Neural cell (in vitro differentiated cells): ENCODE data around the gene FGF14. TPM values are rescaled to one million over a fixed set of nuclear protein-coding genes. Genes with fewer than 3 reads are reported as not detected.

Source experiments
- H2AFZ ChIP-seq: fragments of 200-600, 300-800 bp; sonication (generic), shearing (Covaris generic); 2 replicates; pipeline ENCODE4 v1.6.0; 2014; ENCODE audit warnings: low read depth, mild to moderate bottlenecking, antibody characterized with exemption, low read length, moderate library complexity
- H3F3A ChIP-seq: fragments of 200-600 bp; shearing (Covaris generic); 2 replicates; pipeline ENCODE4 v1.6.1; 2016; ENCODE audit warnings: mild to moderate bottlenecking, moderate library complexity, mixed read lengths, antibody characterized with exemption, low read length; ENCODE audit not compliant: insufficient read depth, poor library complexity, severe bottlenecking
- H3K27ac ChIP-seq: fragments of 200-600, 300-800 bp; sonication (generic), shearing (Covaris generic); 2 replicates; pipeline ENCODE4 v1.5.1; 2014; ENCODE audit warnings: mild to moderate bottlenecking, low read length, moderate library complexity
- H3K27me3 ChIP-seq: fragments of 300-800, 200-600 bp; sonication (generic), shearing (Covaris generic); 2 replicates; pipeline ENCODE4 v1.6.0; 2014; ENCODE audit warnings: mild to moderate bottlenecking, low read depth, low read length, moderate library complexity; ENCODE audit not compliant: insufficient read depth
- H3K36me3 ChIP-seq: fragments of 300-800, 200-600 bp; sonication (generic), shearing (Covaris generic); 2 replicates; pipeline ENCODE4 v1.5.1; 2014; ENCODE audit warnings: mild to moderate bottlenecking, antibody characterized with exemption, low read length, moderate library complexity; ENCODE audit not compliant: insufficient read depth
- H3K4me2 ChIP-seq: fragments of 300-800, 200-600 bp; sonication (generic), shearing (Covaris generic); 2 replicates; pipeline ENCODE4 v1.6.0; 2014; ENCODE audit warnings: mild to moderate bottlenecking, low read length
- H3K4me3 ChIP-seq: fragments of 300-800, 200-600 bp; sonication (generic), shearing (Covaris generic); 2 replicates; pipeline ENCODE4 v1.5.1; 2014; ENCODE audit warnings: mild to moderate bottlenecking, low read length, moderate library complexity
- H3K79me2 ChIP-seq: fragments of 200-600 bp; shearing (Covaris generic); replicated peaks from 2 replicates; pipeline ENCODE4 v1.6.0; 2014; ENCODE audit warnings: mild to moderate bottlenecking, low read length, moderate library complexity; ENCODE audit not compliant: insufficient read depth
- H3K9ac ChIP-seq: fragments of 300-800, 200-600 bp; sonication (generic), shearing (Covaris generic); 2 replicates; pipeline ENCODE4 v1.6.1; 2016; ENCODE audit warnings: mild to moderate bottlenecking, low read length, mixed read lengths
- H3K9me2 ChIP-seq: fragments of 200-600 bp; shearing (Covaris generic); 2 replicates; pipeline ENCODE4 v1.6.1; 2016; ENCODE audit warnings: mild to moderate bottlenecking, low read length, mixed read lengths; ENCODE audit not compliant: insufficient read depth
- H3K9me3 ChIP-seq: fragments of 200-600, 300-800 bp; sonication (generic), shearing (Covaris generic); 2 replicates; pipeline ENCODE4 v1.6.1; 2016; ENCODE audit warnings: mild to moderate bottlenecking, mixed run types, low read length, moderate library complexity, mixed read lengths
- H4K20me1 ChIP-seq: fragments of 200-600 bp; shearing (Covaris generic); 2 replicates; pipeline ENCODE4 v1.6.1; 2016; ENCODE audit warnings: mild to moderate bottlenecking, mixed run types; ENCODE audit not compliant: insufficient read depth
- EP300 ChIP-seq: fragments of 450-650 bp; conservative IDR thresholded peaks from 2 replicates; pipeline ENCODE4 v1.6.1; 2014; ENCODE audit warnings: antibody characterized with exemption, mild to moderate bottlenecking, moderate library complexity; ENCODE audit not compliant: poor library complexity, severe bottlenecking
- EZH2 ChIP-seq: fragments of 200-600, 300-800 bp; shearing (Covaris generic), sonication (generic); IDR thresholded peaks from 2 replicates; pipeline ENCODE4 v1.6.1; 2014; ENCODE audit warnings: antibody characterized with exemption, low read length, borderline replicate concordance, mild to moderate bottlenecking; ENCODE audit not compliant: insufficient read depth, poor library complexity, severe bottlenecking
- MXI1 ChIP-seq: fragments of 450-650 bp; conservative IDR thresholded peaks from 2 replicates; pipeline ENCODE4 v1.6.1; 2014; ENCODE audit warnings: antibody characterized with exemption, mild to moderate bottlenecking; ENCODE audit not compliant: poor library complexity, severe bottlenecking
- POLR2AphosphoS5 ChIP-seq: IDR thresholded peaks from 2 replicates; pipeline ENCODE4 v1.6.1; 2012
- RAD21 ChIP-seq: fragments of 450-650 bp; conservative IDR thresholded peaks from 2 replicates; pipeline ENCODE4 v1.6.1; 2014; ENCODE audit warnings: antibody characterized with exemption, mild to moderate bottlenecking, moderate library complexity
- SMC3 ChIP-seq: fragments of 450-650 bp; conservative IDR thresholded peaks from 2 replicates; pipeline ENCODE4 v1.6.1; 2014; ENCODE audit warnings: antibody characterized with exemption, mild to moderate bottlenecking, moderate library complexity; ENCODE audit not compliant: poor library complexity
- TAF1 ChIP-seq: IDR thresholded peaks from 2 replicates; pipeline ENCODE4 v1.6.1; 2012; ENCODE audit warnings: low read depth
- polyA plus RNA-seq: library from polyadenylated mRNA; depleted of rRNA; stranded (reverse); fragments of >200 nt; gene quantifications from 2 replicates; pipeline ENCODE4 v1.2.3, GENCODE V29; 2014
- TF ChIP-seq, protein P1 (sequence below): IDR thresholded peaks from 2 replicates; pipeline ENCODE4 v1.6.1; 2012; ENCODE audit warnings: borderline replicate concordance
- TF ChIP-seq, protein P2 (sequence below): fragments of 450-650 bp; IDR thresholded peaks from 2 replicates; pipeline ENCODE4 v1.5.1; 2014; ENCODE audit warnings: antibody characterized with exemption, mild to moderate bottlenecking, moderate library complexity; ENCODE audit not compliant: poor library complexity, severe bottlenecking

FGF14 gene
- polyA plus RNA-seq, 1 donor from 2014 or later = 36.4 TPM

DNA sequence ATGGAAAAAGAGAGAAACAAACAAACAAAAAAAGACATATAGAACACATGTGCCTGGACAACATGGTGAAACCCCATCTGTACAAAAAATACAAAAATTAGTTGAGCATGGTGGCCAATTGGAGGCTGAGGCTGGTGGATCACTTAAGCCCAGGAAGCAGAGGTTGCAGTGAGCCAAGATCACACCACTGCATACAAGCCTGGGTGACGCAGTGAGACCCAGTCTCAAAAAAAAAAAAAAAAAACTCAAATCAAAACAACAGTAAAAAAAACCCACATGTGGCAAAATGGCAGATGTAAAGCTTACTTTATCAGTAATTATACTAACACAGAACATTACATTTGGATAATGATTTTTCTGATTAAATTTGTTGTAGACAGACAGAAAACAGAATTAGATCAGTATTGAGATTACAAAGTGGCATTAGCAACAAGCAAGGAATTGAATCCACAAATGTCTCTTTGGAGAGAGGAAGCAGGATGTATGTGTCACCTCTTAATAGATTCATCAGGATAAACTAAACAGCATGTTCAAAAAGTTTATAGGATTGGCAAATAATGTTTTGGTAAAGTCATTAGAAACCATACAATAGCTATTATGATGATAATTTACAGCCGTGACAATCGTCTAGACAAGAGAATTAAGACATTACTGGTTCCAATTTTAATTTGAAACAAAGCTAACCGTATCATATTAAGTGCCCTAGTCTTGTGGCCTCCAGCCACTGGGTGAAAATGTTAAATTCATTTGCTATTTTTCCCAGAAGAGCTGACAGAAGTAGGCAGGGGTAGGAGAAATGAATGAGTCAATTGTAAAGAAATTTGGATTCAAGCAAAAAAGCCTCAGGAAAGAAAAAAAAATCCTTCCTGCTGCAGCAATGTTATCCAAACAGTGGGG is 206.0 kb downstream of the FGF14 start:
- H4K20me1 ChIP-seq = no peaks in the 10 kb centered on the region
- TF ChIP-seq, protein P1, sequence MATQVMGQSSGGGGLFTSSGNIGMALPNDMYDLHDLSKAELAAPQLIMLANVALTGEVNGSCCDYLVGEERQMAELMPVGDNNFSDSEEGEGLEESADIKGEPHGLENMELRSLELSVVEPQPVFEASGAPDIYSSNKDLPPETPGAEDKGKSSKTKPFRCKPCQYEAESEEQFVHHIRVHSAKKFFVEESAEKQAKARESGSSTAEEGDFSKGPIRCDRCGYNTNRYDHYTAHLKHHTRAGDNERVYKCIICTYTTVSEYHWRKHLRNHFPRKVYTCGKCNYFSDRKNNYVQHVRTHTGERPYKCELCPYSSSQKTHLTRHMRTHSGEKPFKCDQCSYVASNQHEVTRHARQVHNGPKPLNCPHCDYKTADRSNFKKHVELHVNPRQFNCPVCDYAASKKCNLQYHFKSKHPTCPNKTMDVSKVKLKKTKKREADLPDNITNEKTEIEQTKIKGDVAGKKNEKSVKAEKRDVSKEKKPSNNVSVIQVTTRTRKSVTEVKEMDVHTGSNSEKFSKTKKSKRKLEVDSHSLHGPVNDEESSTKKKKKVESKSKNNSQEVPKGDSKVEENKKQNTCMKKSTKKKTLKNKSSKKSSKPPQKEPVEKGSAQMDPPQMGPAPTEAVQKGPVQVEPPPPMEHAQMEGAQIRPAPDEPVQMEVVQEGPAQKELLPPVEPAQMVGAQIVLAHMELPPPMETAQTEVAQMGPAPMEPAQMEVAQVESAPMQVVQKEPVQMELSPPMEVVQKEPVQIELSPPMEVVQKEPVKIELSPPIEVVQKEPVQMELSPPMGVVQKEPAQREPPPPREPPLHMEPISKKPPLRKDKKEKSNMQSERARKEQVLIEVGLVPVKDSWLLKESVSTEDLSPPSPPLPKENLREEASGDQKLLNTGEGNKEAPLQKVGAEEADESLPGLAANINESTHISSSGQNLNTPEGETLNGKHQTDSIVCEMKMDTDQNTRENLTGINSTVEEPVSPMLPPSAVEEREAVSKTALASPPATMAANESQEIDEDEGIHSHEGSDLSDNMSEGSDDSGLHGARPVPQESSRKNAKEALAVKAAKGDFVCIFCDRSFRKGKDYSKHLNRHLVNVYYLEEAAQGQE = no peak
- TF ChIP-seq TAF1 (no peak), POLR2AphosphoS5 (no peak), RAD21 (no peak), EZH2 (no peak), EP300 (no peak), SMC3 (no peak), MXI1 (no peak)
- TF ChIP-seq, protein P2, sequence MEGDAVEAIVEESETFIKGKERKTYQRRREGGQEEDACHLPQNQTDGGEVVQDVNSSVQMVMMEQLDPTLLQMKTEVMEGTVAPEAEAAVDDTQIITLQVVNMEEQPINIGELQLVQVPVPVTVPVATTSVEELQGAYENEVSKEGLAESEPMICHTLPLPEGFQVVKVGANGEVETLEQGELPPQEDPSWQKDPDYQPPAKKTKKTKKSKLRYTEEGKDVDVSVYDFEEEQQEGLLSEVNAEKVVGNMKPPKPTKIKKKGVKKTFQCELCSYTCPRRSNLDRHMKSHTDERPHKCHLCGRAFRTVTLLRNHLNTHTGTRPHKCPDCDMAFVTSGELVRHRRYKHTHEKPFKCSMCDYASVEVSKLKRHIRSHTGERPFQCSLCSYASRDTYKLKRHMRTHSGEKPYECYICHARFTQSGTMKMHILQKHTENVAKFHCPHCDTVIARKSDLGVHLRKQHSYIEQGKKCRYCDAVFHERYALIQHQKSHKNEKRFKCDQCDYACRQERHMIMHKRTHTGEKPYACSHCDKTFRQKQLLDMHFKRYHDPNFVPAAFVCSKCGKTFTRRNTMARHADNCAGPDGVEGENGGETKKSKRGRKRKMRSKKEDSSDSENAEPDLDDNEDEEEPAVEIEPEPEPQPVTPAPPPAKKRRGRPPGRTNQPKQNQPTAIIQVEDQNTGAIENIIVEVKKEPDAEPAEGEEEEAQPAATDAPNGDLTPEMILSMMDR = no peak
- no peaks in the 10 kb centered on the region for H3F3A ChIP-seq
- no peak overlapping the region for H3K9ac ChIP-seq
- H3K4me3 ChIP-seq = no peak overlapping the region
- no peaks in the 10 kb centered on the region for H3K79me2 ChIP-seq
- H3K9me2 ChIP-seq = no peaks in the 10 kb centered on the region
- no peak overlapping the region for H2AFZ ChIP-seq
- no peak overlapping the region for H3K27ac ChIP-seq
- H3K9me3 ChIP-seq = no peaks in the 10 kb centered on the region
- H3K27me3 ChIP-seq = no peaks in the 10 kb centered on the region
- no peaks in the 10 kb centered on the region for H3K36me3 ChIP-seq
- no peak overlapping the region for H3K4me2 ChIP-seq

DNA sequence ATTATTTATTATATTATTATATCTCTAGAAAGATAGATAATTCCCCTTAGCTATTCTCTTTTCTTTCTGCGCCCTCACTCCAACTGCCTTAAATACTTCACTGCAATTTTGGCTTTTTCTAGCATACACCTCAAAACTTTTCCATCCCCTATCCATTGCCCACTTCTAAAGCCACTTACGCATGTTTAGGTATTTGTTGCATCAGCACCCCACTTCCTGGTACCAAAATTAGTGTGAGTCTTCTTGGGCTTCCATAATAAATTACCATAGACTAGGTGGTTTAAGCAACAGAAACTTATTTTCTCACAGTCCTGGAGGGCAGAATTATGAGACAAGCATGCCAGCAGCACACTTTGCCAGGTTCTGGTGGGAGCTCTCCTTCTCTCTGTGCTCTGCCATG is 209.0 kb downstream of the FGF14 start:
- Histone ChIP-seq H3K36me3 (no peaks in the 10 kb centered on the region), H4K20me1 (no peaks in the 10 kb centered on the region), H3K4me3 (no peak overlapping the region), H3K79me2 (no peaks in the 10 kb centered on the region), H3K9ac (no peak overlapping the region), H3K27me3 (no peaks in the 10 kb centered on the region), H3K27ac (no peak overlapping the region), H3K4me2 (no peak overlapping the region), H3K9me2 (no peaks in the 10 kb centered on the region), H2AFZ (no peak overlapping the region), H3K9me3 (no peaks in the 10 kb centered on the region), H3F3A (no peaks in the 10 kb centered on the region)
- TF ChIP-seq, protein P2 = no peak
- TF ChIP-seq, protein P1 = no peak
- TF ChIP-seq EP300 (no peak), RAD21 (no peak), MXI1 (no peak), SMC3 (no peak), EZH2 (no peak), TAF1 (no peak), POLR2AphosphoS5 (no peak)
